ENCODE results near the gene RBMS3. TPM values are rescaled to one million over a fixed set of nuclear protein-coding genes. Genes with fewer than 3 reads are reported as not detected.

RBMS3 gene
- total RNA-seq, 4 donors from 2014 or later, result 116 to 171 (median 152) TPM

DNA sequence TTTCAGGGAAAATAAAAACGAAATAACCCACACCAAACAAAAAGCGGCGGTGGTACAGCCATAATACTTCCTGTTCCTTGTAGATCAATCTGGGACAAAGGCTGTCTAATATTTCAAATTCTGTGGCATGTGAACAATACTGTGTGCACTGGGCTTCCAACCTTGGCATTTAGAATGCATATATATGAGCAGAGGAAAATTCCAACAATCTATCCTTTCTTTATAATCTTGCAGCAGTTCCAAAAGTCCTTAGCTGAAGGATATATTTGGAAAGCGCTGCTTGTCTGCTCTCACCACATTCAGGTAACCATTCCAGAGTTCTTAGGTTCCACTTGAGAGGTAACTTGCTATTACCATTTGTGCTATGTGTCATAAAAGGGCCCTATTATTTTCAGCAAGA is 231.8 kb downstream of the RBMS3 start:
- peak overlapping the region; percentile 19 to 72 (median 64) for H3K27ac ChIP-seq
- WGBS, 2 donors, result 61 to 65% methylated on average over 4 of the region's 4 CpGs
- no peak for DNase-seq
- H3K36me3 ChIP-seq, result no peaks in the 10 kb centered on the region
- no peaks in the 10 kb centered on the region for H3K9me3 ChIP-seq
- H3K4me3 ChIP-seq (replicated peaks in 1 of 3), result no peak overlapping the region
- no peaks in the 10 kb centered on the region for H3K27me3 ChIP-seq
- no peak for TF ChIP-seq POLR2A (IDR thresholded peaks at IDR 0.05)
- TF ChIP-seq, protein P1, sequence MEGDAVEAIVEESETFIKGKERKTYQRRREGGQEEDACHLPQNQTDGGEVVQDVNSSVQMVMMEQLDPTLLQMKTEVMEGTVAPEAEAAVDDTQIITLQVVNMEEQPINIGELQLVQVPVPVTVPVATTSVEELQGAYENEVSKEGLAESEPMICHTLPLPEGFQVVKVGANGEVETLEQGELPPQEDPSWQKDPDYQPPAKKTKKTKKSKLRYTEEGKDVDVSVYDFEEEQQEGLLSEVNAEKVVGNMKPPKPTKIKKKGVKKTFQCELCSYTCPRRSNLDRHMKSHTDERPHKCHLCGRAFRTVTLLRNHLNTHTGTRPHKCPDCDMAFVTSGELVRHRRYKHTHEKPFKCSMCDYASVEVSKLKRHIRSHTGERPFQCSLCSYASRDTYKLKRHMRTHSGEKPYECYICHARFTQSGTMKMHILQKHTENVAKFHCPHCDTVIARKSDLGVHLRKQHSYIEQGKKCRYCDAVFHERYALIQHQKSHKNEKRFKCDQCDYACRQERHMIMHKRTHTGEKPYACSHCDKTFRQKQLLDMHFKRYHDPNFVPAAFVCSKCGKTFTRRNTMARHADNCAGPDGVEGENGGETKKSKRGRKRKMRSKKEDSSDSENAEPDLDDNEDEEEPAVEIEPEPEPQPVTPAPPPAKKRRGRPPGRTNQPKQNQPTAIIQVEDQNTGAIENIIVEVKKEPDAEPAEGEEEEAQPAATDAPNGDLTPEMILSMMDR (IDR thresholded peaks at IDR 0.05), result no peak
- intact Hi-C loops (cut with DNase I), result loop anchor here (10.0 kb wide), 1 partner anchor 252 kb away; no protein-coding TSS in a partner anchor
- H3K4me1 ChIP-seq, result peaks cover 38 to 68% of the 10 kb centered on the region in 2 donors

GRCh38 chr3:29513236-29513635 is 232.4 kb downstream of the RBMS3 start:
- Histone ChIP-seq H3K4me3 (replicated peaks in 1 of 3) (no peak overlapping the region), H3K27ac (peak overlapping the region; percentile 19 to 72 (median 64)), H3K4me1 (peaks cover 33 to 62% of the 10 kb centered on the region in 2 donors), H3K36me3 (no peaks in the 10 kb centered on the region), H3K27me3 (no peaks in the 10 kb centered on the region), H3K9me3 (no peaks in the 10 kb centered on the region)
- WGBS, 2 donors, result 36 to 60% methylated on average over 3 of the region's 3 CpGs
- TF ChIP-seq POLR2A (IDR thresholded peaks at IDR 0.05), result no peak
- TF ChIP-seq, protein P1 (IDR thresholded peaks at IDR 0.05), result no peak
- DNase-seq, result peak; percentile 23 to 24
- intact Hi-C loops (cut with DNase I), result loop anchor here (10.0 kb wide), 1 partner anchor 252 kb away; no protein-coding TSS in a partner anchor

GRCh38 chr3:29514170-29514569 is 233.3 kb downstream of the RBMS3 start:
- H3K4me1 ChIP-seq, result peaks cover 32 to 59% of the 10 kb centered on the region in 2 donors
- WGBS, 2 donors, result 64 to 65% methylated on average over 3 of the region's 3 CpGs
- peak overlapping the region in 1 of 3 donors; percentile 64 for H3K27ac ChIP-seq
- DNase-seq, result no peak
- TF ChIP-seq, protein P1 (IDR thresholded peaks at IDR 0.05), result no peak
- TF ChIP-seq POLR2A (IDR thresholded peaks at IDR 0.05), result no peak
- no peaks in the 10 kb centered on the region for H3K36me3 ChIP-seq
- no peaks in the 10 kb centered on the region for H3K27me3 ChIP-seq
- no peak overlapping the region for H3K4me3 ChIP-seq (replicated peaks in 1 of 3)
- no peaks in the 10 kb centered on the region for H3K9me3 ChIP-seq
- intact Hi-C loops (cut with DNase I), result loop anchor here (10.0 kb wide), 1 partner anchor 251 kb away; no protein-coding TSS in a partner anchor

DNA sequence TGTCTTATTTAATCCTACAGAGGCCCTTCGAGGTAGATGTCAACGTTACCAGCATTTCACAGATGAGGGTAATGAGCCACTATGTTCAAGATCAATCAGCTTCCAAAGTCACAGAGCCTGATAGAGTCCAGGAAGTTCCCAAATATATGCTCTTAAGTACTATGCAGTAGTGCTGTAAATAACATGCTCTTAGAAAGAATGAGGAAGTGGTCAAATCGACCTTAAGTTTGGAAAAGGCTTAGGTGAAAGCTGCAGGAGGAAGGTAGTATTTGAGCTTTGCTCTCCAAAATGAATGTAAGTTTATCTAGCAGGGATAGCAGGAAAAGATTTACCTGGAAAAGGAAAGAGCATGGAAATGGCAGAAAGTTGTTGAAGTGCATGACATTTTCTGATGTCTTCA is 234.0 kb downstream of the RBMS3 start:
- TF ChIP-seq POLR2A (IDR thresholded peaks at IDR 0.05), result no peak
- TF ChIP-seq, protein P1 (IDR thresholded peaks at IDR 0.05), result no peak
- H3K36me3 ChIP-seq, result no peaks in the 10 kb centered on the region
- H3K9me3 ChIP-seq, result no peaks in the 10 kb centered on the region
- 58 to 65% methylated on average over 3 of the region's 3 CpGs for WGBS, 2 donors
- DNase-seq, result no peak
- no peak overlapping the region for H3K4me3 ChIP-seq (replicated peaks in 1 of 3)
- intact Hi-C loops (cut with DNase I), result loop anchor here (10.0 kb wide), 1 partner anchor 250 kb away; no protein-coding TSS in a partner anchor
- no peak overlapping the region for H3K27ac ChIP-seq
- H3K27me3 ChIP-seq, result no peaks in the 10 kb centered on the region
- H3K4me1 ChIP-seq, result peaks cover 32 to 56% of the 10 kb centered on the region in 2 donors

GRCh38 chr3:29515451-29515850 is 234.6 kb downstream of the RBMS3 start:
- no peak overlapping the region for H3K4me3 ChIP-seq (replicated peaks in 1 of 3)
- peak overlapping the region in 1 of 3 donors; percentile 26 for H3K27ac ChIP-seq
- 51 to 53% methylated on average over 2 of the region's 2 CpGs for whole genome bisulfite sequencing, 2 donors
- no peaks in the 10 kb centered on the region for H3K27me3 ChIP-seq
- DNase-seq, result no peak
- no peaks in the 10 kb centered on the region for H3K36me3 ChIP-seq
- H3K9me3 ChIP-seq, result no peaks in the 10 kb centered on the region
- TF ChIP-seq POLR2A (IDR thresholded peaks at IDR 0.05), result no peak
- TF ChIP-seq, protein P1 (IDR thresholded peaks at IDR 0.05), result no peak
- intact Hi-C loops (cut with DNase I), result loop anchor here (10.0 kb wide), 1 partner anchor 249 kb away; no protein-coding TSS in a partner anchor
- peaks cover 32 to 51% of the 10 kb centered on the region in 2 donors for H3K4me1 ChIP-seq

Measured in thyroid gland (tissue), 4 donors.